Putamen (tissue), 1 donor: Measurements from ENCODE around the gene CPSF3.
"Not testable (repeated sequence)": the region's sequence is repeated elsewhere in the genome, so short reads cannot be mapped to it uniquely, and the experiment has no call there.

Experiments used
- DNase-seq: peaks from one replicate; pipeline ENCODE4 v3.0.0-alpha.2; 2016; ENCODE audit warnings: low spot score

The CPSF3 gene

GRCh38 chr2:9466147-9466683, 42.8 kb downstream of the CPSF3 start:
- no peak for DNase-seq

DNA sequence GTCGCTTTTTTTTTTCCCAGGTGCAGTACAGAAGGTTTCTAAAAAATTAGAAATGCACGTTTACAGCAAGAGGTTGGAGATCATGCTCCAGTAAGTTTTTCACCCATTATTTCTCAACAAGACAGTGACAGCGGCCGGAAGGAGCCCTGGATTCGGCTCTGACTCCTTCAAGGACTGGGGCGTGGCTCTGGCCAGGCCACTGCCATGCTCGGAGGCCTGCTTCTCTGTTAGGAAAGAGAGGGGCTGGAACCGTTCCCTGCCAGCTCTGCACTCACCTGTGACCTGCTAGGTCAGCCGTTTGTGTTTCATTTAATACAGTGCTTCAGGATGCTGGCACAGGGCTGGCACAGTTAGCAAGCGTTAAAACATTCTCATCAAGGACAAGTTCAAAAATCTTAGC, 44.2 kb downstream of the CPSF3 start:
- no peak for DNase-seq

GRCh38 chr2:9471206-9471605, 47.8 kb downstream of the CPSF3 start:
- no peak for DNase-seq

DNA sequence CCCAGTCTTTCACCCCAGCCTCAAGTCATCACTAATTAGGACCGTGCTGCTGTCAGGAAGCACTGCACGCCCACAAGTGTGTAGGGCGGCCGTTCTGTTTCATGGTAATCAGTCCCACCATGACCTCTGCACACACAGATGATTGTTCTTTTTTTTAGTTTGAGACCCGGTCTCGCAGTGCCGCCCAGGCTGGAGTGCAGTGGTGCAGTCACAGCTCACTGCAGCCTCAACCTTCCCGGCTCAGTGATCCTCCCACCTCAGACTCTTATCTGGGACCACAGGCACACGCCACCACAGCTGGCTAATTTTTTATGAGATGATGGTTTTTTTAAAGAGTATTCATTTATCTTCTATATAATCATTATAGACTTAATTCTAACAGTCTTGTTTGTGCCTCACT, 49.1 kb downstream of the CPSF3 start:
- no peak for DNase-seq

DNA sequence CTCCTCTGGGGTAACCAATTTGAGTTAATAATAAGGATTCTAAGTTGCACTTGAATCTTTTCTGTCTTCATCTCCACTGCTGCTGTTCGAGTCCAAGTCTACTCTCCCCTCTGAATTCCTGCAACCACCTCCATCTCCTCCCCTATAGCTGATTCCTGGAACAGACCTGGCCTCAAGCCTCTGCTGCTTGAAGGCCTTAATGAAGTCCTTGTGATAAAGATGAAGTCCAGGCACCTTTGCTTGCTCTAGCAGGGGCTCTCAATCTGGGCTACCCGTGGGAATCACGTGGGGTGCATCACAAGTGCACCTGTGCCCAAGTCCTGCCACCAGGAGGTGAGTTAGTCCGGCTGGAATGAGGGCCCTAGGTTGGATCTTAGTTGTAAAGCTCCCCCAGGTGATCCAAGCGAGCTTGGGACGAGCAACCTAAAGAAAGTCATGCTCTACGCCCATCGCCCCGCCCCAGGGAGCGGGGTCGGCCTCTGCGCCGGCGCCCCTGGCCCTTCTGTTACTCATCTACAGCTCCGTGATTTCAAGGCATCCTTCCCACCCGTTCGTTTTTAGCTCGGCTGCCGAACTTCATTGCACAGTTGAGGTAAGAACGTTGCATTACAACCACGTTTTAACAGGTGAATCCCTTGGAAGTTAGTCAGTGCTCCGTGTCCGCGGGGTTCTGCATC, 50.0 kb downstream of the CPSF3 start:
- DNase-seq, result no peak

DNA sequence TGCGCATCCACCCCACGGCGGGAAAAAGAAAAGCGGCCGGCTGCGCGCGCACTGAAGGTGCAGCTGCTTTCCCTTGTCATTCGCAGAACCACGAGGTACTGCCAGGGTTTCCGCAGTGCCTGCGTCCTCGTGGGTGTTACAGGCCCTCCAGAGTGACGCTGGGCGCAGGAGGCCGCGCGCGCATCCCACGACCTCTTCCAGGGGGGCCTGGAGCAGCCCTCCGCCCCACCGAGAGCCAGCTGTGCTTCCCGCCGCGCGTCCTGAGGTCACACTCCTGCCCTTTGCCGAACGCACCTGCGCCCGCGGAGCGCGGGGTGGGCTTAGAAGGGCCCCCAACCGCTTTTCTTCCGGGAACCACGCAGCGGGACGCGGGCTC, 50.5 kb downstream of the CPSF3 start:
- peak; percentile 68 for DNase-seq

DNA sequence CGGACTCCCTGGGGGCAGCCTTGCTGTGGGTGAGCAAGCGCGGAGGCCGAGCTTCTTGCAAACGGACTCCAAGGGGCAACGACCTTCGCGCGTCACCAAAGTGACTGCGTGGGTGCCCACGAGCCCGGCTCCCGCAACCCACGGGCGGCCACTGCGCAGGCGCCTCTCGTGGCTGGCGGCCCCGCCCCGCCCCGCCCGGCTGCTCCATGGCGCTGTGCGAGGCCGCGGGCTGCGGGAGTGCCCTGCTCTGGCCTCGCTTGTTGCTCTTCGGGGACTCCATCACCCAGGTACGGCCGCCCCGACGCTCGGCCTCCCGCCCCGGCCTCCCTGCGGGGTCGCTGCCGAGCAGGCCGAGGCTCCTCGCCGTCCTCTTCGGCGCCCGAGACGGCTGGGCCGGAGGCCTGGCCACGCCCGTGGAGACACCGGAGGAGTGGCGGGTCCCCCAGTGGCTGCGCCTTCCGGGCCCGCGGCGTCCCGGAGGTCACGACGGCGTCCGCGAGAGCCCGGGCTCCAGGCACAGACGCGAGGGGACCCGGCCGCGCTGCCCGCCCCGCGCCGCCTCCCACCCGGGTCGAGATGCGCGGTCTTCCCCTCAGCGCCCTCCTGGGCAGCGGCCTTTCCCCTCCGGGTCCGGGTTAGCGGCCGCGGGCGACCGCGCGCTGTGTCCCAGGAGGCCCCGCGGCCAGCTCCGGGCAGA, 51.1 kb downstream of the CPSF3 start, which contains the start of gene IAH1:
IAH1 (plus strand) TSS at position 191 of the 697 bp plus-strand sequence; CDS start at position 207, 16 bp downstream.
- DNase-seq, result peak; percentile 77

DNA sequence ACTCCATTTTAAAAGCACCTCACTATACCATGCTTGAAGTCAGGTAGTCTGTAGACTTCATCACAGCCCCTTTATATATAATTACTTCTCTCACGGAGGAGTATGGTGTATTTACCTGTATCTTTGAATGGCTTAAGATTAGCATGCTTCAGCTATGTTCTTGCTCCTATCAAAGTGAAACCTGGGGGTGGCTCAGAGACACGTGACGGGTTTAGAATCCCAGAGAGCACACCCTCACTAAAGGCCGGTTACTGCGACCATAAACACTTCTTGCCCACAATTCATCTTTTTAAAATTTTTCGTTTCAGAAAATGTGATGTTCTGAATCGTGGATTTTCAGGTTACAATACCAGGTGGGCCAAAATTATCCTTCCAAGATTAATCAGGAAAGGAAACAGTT, 54.5 kb downstream of the CPSF3 start:
- DNase-seq, result no peak

GRCh38 chr2:9478526-9478925, 55.1 kb downstream of the CPSF3 start:
- DNase-seq, result no peak

- no peak for DNase-seq
These were observed 56.7 kb downstream of the CPSF3 start for GRCh38 chr2:9480157-9480556.

DNA sequence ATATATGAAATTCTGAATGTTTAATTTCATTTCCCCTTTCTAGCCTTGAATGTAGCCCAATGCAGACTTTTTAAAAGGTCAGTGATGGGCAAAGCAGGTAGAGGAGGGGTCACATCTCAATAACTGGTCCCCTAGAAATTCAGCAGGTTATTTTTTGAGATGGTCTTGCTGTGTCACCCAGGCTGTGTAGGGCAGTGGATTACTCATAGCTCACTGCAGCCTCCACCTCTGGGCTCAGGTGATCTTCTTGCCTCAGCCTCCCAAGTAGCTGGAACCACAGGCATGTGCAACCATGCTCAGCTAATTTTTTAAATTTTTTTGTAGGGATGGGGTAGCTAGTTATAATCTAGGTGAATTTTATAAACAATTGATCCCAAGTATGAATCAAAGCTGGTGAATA, 59.7 kb downstream of the CPSF3 start:
- no peak for DNase-seq

DNA sequence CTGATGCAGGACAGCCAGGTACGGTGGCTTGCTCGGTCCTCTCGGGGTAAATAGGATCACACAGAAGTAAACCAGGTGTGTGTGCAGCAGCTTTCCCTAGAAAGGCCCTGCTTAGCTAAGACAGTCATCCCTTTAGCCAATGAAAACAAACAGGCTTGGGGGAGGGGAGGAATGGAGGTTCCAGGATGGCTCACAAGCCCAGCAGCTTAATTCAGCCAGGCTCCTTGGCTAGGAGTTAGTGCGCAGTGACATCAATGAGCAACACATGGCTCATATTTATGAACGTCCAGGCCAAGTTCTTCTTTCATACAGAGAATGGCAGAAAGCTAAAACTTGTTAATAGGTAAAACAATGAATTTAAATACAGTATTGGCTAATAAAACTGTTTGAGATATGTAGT, 61.1 kb downstream of the CPSF3 start:
- no peak for DNase-seq

GRCh38 chr2:9488583-9489547, 65.4 kb downstream of the CPSF3 start:
- DNase-seq, result no peak

DNA sequence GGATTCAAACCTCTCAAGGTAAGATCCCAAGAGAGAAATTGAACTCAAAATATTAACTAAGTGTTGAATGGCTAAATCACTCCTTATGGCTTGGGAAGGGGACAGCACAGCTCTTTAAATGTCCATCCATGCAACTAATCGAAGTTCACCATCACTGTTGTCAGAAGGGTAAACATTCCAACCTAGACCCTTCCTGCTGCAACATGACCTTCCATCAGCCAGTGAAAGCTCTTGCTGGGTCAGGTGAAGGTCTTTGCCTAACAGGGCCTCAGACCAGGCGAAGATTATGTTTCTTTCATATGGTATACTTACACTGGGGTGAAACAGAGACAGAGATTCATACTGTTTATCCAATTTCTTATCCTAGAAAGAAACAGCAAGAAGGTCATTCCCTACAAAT, 67.3 kb downstream of the CPSF3 start:
- no peak for DNase-seq

GRCh38 chr2:9492927-9493326, 69.5 kb downstream of the CPSF3 start:
- DNase-seq, result no peak

- no peak for DNase-seq
These were observed 70.0 kb downstream of the CPSF3 start for GRCh38 chr2:9493478-9493877.

DNA sequence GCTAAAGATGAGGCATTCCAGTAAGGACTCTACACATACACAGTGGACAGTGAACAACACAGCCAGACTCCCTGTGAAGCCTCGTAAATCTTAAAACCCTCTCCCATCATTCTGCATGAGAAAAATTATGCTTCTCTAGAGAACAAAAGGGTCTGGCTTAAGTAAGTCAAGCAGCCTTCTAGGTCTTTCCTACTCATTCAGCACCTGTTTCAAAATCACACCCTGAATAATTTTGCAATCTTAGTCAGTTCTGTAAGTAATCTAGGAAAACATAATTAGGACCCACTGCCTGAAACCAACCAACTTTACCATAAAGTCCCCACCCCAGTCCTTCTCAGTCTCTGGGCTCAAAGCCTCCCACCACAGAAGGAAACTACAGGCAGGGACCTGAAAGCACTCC, 70.6 kb downstream of the CPSF3 start:
- DNase-seq, result no peak

GRCh38 chr2:9497017-9497416, 73.6 kb downstream of the CPSF3 start:
- no peak for DNase-seq

- no peak for DNase-seq
These were observed 74.8 kb downstream of the CPSF3 start for GRCh38 chr2:9498210-9498609.

DNA sequence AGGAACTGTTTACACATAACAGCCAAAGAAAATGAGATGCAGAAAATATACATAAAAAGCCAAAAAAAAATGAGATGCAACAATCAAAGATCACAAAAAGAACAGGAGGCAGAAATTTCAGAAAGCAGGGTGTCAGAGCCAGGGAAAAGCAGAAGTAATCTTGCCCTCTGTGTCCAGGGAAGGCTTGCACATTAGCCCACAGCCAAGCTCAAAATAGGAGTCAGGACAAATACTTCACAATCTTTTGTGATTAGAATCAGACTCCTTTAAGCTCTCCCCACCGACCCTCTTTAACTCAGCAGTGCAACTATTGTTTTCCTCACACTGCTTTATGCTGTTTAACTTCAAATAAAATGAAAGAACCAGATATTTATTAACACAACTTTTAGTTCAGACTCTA, 85.5 kb downstream of the CPSF3 start:
- no peak for DNase-seq

GRCh38 chr2:9513946-9514345, 90.5 kb downstream of the CPSF3 start:
- DNase-seq, result not testable (repeated sequence)

DNA sequence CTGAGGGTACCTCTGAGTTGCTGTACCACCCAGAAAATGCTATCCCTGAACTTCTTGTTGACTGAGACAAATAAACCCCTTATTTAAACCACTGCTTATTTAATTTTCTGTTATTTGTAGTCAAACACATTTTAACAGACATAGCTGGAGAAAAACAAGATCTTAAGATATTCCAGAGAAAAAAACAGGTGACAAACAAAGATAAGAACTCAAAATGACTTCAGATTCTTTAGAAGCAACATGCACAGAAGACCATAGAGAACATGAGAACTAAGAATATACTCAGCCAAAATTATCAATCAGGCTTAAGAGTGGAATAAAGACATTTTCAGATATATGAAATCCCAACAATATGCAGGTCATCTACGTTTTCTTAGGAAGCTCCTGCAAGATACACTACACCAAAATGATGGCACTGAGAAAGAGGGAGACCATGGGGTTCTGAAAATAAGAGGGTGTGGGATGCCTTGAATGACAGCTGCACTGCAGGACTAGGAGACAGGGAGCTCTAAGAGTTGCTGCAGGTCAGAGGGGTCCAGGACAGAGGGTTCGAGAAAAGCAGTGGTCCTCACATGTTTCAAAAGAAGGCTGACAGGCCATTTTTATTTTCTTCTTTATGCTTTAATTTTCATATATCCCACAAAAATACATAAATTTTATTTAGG, 93.8 kb downstream of the CPSF3 start:
- no peak for DNase-seq
